Activated CD8-positive, alpha-beta T cell treated with anti-CD3 and anti-CD28 coated beads, Interleukin-2, amount 10 ng/mL, durations not matched to agents 7 days and 5 days (primary cell): ENCODE results near the gene EGFL8. TPM values are rescaled to one million over a fixed set of nuclear protein-coding genes. Genes with fewer than 3 reads are reported as not detected.

Experiments
- ATAC-seq: fragments of 150-1000 bp; cut with Tn5 transposase; one replicate; pipeline ENCODE4 v1.10.0; 2021; ENCODE audit warnings: moderate library complexity
- CTCF ChIA-PET: fragments of 350-600 bp; sonication (Branson Sonifier 250); formaldehyde crosslinking; loops from one replicate; lab custom pipeline; 2021; ENCODE audit warnings: antibody characterized with exemption; lab: Charles Lee
- POLR2A ChIA-PET: fragments of 350-600 bp; sonication (Branson Sonifier 250); formaldehyde crosslinking; loops from one replicate; lab custom pipeline; 2021; ENCODE audit warnings: antibody characterized with exemption; lab: Charles Lee
- DNase-seq: peaks from one replicate; pipeline ENCODE4 v3.0.0-alpha.2; 2020
- H3K27ac Mint-ChIP-seq: one replicate; pipeline ENCODE4 v1.8.0; 2021; ENCODE audit warnings: mild to moderate bottlenecking, mixed read lengths
- H3K27me3 Mint-ChIP-seq: one replicate; pipeline ENCODE4 v1.8.0; 2021; ENCODE audit warnings: low read depth, mixed read lengths
- H3K36me3 Mint-ChIP-seq: one replicate; pipeline ENCODE4 v1.8.0; 2021; ENCODE audit warnings: low read depth, mixed read lengths
- H3K4me1 Mint-ChIP-seq: one replicate; pipeline ENCODE4 v1.8.0; 2021; ENCODE audit warnings: low read depth, mixed read lengths
- H3K4me3 Mint-ChIP-seq: one replicate; pipeline ENCODE4 v1.8.0; 2021; ENCODE audit warnings: mild to moderate bottlenecking, mixed read lengths
- H3K9me3 Mint-ChIP-seq: one replicate; pipeline ENCODE4 v1.8.0; 2022; ENCODE audit warnings: mixed read lengths; ENCODE audit not compliant: insufficient read depth
- total RNA-seq, 2 experiments: library from RNA; stranded (reverse); gene quantifications; one replicate each; pipeline ENCODE4 v1.2.3, GENCODE V29; 2021

The EGFL8 gene
- total RNA-seq, 2 experiments from 2014 or later, result 9.8 to 12.2 TPM

DNA sequence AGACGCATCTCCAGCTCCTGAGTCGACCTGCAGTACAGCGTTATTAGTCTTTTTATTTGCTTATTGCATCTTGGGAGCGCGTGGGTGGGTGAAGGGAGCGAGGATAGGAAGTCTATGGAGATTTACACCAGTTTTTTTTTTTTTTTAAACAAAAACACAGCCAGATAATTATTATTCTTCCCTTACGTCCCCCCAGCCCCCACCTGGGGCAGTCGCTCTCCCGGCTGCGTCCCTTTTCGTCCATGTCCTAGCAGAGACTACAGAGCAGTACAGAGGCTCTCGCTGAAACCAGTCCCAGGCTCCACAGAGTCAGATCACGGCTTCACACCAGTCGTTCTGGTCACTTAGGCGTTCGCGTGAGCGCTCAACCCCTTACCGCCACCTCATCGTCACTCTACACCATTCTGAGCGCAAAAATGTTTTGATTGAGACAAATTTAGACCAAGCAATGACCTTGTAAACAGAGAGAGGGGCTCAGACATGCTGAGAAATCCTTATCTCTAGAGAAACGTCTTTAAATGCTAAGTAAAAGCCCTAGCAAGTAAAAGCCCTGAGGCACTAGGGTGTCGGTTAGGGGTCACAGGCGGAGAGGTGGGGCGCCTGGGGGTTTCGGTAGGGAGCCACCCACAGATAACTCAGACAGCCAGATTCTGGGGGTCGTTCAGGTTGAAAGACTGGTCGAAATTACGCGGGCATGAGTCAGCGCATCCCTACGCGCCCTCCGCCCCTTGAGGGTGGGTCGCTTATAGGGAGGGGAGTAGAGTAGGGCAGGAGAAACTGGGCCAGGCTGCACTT lies 11.4 kb upstream of the EGFL8 start:
- Mint-ChIP-seq H3K4me1 (peaks cover 56% of the 10 kb centered on the region), H3K4me3 (peak overlapping the region; percentile 48), H3K9me3 (no peaks in the 10 kb centered on the region), H3K27ac (peak overlapping the region; percentile 62), H3K27me3 (peaks cover 27% of the 10 kb centered on the region), H3K36me3 (peaks cover 7% of the 10 kb centered on the region)
- DNase-seq (no peak), ATAC-seq (no peak)
- POLR2A ChIA-PET, result interaction anchor here (1.5 kb wide), 1 partner anchor 23 kb away, joined by 5 read pairs; the partner anchor contains the start of gene FKBPL
- CTCF ChIA-PET, result interaction anchor here (0.9 kb wide), 1 partner anchor 25 kb away, joined by 3 read pairs; the partner anchor contains the start of gene ATF6B

DNA sequence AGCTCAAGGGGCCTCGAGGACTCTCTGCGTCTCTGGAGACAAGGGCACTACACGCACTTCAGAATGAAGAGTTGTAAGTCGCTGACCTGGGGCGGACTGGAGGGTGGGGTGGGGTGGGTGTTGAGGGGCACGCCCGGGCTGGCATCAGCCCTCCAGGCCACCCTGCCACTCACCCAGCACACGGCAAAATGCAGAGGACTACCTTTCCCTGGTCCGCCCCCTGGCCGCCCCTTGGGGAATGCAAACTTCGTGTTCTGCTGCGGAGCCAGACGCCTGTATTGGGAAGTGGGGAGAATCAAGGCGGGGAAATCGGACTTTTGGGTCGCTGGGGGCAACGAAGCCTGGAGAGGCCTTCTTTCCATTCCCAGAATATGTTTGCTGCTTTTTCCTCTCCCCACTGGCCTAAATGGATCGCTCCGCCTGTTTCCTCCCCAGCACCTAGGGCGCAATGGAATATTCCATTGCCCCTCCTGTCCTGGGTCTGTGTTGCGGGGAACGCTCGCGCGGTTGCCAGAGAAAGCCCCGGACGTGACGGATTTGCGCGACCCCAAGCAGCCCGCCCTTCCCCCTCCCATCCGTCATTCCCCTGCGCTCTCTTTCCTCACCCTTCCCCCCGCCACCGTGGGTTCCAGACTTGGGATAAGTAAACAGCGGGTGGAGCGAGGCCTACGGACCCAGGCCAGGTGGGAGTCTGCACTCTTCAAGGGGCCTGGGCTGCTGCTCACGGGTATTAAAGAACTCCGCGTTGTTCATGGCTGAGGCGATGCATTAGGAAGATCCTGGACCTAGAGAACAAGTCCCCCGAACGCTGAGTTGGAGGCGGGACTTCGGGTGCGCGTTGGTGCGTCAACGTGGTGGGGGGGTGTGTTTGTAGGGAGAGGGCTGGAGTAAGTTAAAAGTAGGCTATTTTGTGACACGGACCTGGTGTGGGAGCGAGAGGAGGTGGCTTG lies 10.6 kb upstream of the EGFL8 start, which contains the start of gene PPT2:
TSS of gene PPT2 (plus strand) at position 578 of the 950 bp plus-strand sequence. CDS start 454 bp downstream, outside the sequence.
- ChIA-PET POLR2A (interaction anchor here (0.9 to 1.1 kb wide), 2 partner anchors 10 to 38 kb away, joined by 3 to 5 read pairs; partner anchors contain the start of genes EGFL8 and GPSM3), CTCF (interaction anchor here (1.0 to 1.3 kb wide), 7 partner anchors 13 to 66 kb away, joined by 3 to 5 read pairs (median 4); no protein-coding TSS in a partner anchor)
- ATAC-seq, result peak; percentile 65
- Mint-ChIP-seq H3K4me3 (peak within 1 kb of the TSS; percentile 94), H3K4me1 (peaks cover 48% of the 10 kb centered on the region), H3K27me3 (peaks cover 19% of the 10 kb centered on the region), H3K9me3 (no peaks in the 10 kb centered on the region), H3K27ac (peak within 1 kb of the TSS; percentile 89), H3K36me3 (peaks cover 11% of the 10 kb centered on the region)
- DNase-seq, result peak; percentile 90

DNA sequence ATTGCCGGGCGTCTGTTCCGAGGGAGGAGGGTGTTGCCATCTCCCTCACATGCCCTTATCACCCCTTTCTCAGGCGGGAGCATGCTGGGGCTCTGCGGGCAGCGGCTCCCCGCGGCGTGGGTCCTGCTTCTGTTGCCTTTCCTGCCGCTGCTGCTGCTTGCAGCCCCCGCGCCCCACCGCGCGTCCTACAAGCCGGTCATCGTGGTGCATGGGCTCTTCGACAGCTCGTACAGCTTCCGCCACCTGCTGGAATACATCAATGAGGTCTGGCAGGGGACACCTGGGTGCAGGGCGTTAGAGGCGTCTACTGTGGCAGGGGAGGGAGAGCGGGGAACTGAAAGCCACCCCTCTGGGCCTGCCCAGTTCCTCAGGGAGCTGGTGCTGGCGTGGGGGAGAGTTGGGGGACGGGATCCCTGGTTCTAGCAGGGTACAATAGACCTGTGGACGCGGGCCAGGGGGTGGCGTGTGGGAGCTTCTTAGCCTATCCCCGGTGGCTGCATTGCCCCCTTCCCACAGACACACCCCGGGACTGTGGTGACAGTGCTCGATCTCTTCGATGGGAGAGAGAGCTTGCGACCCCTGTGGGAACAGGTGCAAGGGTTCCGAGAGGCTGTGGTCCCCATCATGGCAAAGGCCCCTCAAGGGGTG lies 9.8 kb upstream of the EGFL8 start:
- Mint-ChIP-seq H3K4me3 (peak overlapping the region; percentile 94), H3K36me3 (peaks cover 11% of the 10 kb centered on the region), H3K9me3 (no peaks in the 10 kb centered on the region), H3K27me3 (peaks cover 15% of the 10 kb centered on the region), H3K4me1 (peaks cover 44% of the 10 kb centered on the region), H3K27ac (peak overlapping the region; percentile 89)
- peak; percentile 81 for DNase-seq
- CTCF ChIA-PET, result interaction anchor here (0.7 to 1.3 kb wide), 11 partner anchors 14 to 183 kb away, joined by 3 to 5 read pairs (median 3); partner anchors contain the start of gene DXO
- ATAC-seq, result peak; percentile 84
- POLR2A ChIA-PET, result interaction anchor here (0.9 to 1.1 kb wide), 2 partner anchors 10 to 38 kb away, joined by 3 to 5 read pairs; partner anchors contain the start of genes EGFL8 and GPSM3

DNA sequence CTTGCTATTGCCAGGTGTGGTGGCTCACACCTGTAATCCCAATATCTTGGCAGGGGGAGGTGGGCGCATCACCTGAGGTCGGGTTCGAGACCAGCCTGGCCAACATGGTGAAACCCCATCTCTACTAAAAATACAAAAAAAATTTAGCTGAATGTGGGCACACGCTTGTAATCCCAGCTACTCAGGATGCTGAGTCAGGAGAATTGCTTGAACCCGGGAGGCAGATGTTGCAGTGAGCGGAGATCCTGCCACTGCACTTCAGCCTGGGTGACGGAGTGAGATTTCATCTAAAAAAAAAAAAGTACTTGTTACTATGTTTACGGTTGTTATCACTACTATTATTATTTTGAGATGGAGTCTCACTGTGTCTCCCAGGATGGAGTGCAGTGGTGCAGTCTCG lies 7.5 kb upstream of the EGFL8 start:
- ChIA-PET POLR2A (interaction anchor here (0.6 kb wide), 1 partner anchor 40 kb away, joined by 3 read pairs; no protein-coding TSS in a partner anchor), CTCF (no interaction called here)
- H3K27me3 Mint-ChIP-seq, result no peaks in the 10 kb centered on the region
- H3K27ac Mint-ChIP-seq, result no peak overlapping the region
- H3K4me3 Mint-ChIP-seq, result no peak overlapping the region
- peaks cover 11% of the 10 kb centered on the region for H3K36me3 Mint-ChIP-seq
- DNase-seq, result no peak
- no peaks in the 10 kb centered on the region for H3K9me3 Mint-ChIP-seq
- ATAC-seq, result no peak
- peaks cover 32% of the 10 kb centered on the region for H3K4me1 Mint-ChIP-seq

DNA sequence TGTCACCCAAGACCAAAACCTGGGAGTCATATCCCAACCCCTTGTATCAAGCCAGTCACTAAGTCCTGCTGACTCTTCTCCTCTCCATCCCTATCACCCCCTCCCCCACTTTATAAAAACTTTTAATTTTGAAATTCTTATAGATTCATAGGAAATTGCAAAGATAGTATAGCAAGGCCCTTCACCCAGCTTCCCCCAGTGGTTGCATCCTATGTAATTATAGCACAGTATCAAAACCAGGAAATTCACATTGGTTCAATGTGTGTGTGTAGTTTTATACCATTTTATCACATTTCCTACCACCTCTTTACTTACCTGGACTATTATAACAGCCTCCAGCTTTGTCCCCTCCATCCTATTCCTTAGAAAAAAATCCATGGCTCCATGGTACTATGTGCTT lies 6.3 kb upstream of the EGFL8 start:
- Mint-ChIP-seq H3K36me3 (peaks cover 11% of the 10 kb centered on the region), H3K27ac (no peak overlapping the region), H3K4me1 (peaks cover 22% of the 10 kb centered on the region), H3K4me3 (no peak overlapping the region), H3K27me3 (no peaks in the 10 kb centered on the region), H3K9me3 (no peaks in the 10 kb centered on the region)
- CTCF ChIA-PET, result interaction anchor here (0.7 to 0.8 kb wide), 2 partner anchors 10 to 37 kb away, joined by 3 to 4 read pairs; no protein-coding TSS in a partner anchor
- POLR2A ChIA-PET, result no interaction called here
- DNase-seq (no peak), ATAC-seq (no peak)

DNA sequence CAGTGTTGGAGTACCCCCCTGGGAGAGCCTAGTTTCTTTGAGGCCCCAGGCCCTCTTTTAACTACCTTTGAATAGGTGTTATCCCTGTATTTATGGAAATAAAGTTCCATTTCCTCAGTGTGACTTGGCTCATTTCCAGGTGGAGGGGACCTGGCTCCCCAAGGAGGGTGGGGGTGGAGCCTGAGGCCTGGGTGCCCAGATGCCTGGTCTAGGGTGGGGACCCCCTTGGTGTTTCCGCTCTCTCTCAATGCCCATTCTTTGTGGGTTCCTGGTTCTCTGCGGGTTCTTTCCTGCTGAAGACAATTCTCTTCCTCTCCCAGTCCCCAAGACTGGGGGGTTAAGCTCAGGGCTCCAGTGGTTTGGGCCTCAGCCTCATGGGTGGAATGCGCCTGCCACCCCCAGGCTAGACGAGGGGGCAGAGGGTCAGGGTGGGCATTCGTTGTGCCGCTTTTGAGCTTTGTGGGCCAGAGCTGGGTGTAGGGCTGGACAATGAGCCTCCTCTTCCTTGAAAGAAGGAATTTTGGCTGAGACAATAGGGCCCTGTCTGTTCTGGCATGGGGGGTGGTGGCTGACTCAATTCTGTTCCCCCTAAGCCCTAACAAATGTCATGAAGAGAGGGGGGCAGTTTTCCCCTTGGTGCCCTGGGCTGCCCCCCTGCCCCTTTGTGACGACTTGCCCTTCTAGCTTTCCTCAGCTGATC lies 686 bp upstream of the EGFL8 start:
- ChIA-PET CTCF (interaction anchor here (1.4 kb wide), 1 partner anchor 45 kb away, joined by 5 read pairs; no protein-coding TSS in a partner anchor), POLR2A (interaction anchor here (0.5 to 1.2 kb wide), 3 partner anchors 9 to 808 kb away, joined by 3 to 5 read pairs (median 3); no protein-coding TSS in a partner anchor)
- ATAC-seq, result no peak
- Mint-ChIP-seq H3K4me3 (no peak overlapping the region), H3K9me3 (no peaks in the 10 kb centered on the region), H3K27me3 (no peaks in the 10 kb centered on the region), H3K4me1 (no peaks in the 10 kb centered on the region), H3K36me3 (peaks cover 20% of the 10 kb centered on the region), H3K27ac (no peak overlapping the region)
- DNase-seq, result no peak

DNA sequence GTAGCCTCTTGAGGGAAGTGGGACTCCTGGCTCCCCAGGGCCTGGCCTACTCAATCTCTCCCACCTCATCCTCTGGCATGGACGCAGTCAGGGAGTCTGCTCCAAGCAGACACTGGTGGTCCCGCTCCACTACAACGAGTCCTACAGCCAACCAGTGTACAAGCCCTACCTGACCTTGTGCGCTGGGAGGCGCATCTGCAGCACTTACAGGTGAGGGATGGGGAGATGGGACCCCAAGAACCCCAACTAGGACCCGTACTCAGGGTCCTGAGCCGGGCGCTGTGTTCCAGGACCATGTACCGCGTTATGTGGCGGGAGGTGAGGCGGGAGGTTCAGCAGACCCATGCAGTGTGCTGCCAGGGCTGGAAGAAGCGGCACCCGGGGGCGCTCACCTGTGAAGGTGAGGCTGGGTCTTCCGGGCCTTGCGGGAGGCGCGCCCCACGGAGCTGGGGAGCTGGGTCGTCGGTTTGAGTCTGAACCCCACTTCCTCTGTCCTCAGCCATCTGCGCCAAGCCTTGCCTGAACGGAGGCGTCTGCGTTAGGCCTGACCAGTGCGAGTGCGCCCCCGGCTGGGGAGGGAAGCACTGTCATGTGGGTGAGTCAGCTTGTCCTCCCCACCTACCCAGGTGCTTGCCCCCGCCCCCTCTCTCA lies 2.1 kb downstream of the EGFL8 start:
- Mint-ChIP-seq H3K4me1 (no peaks in the 10 kb centered on the region), H3K27me3 (no peaks in the 10 kb centered on the region), H3K27ac (no peak overlapping the region), H3K9me3 (no peaks in the 10 kb centered on the region), H3K4me3 (no peak overlapping the region), H3K36me3 (peaks cover 40% of the 10 kb centered on the region)
- DNase-seq (no peak), ATAC-seq (no peak)
- ChIA-PET CTCF (no interaction called here), POLR2A (interaction anchor here (1.7 kb wide), 1 partner anchor 10 kb away, joined by 6 read pairs; the partner anchor contains the start of gene AGPAT1)

DNA sequence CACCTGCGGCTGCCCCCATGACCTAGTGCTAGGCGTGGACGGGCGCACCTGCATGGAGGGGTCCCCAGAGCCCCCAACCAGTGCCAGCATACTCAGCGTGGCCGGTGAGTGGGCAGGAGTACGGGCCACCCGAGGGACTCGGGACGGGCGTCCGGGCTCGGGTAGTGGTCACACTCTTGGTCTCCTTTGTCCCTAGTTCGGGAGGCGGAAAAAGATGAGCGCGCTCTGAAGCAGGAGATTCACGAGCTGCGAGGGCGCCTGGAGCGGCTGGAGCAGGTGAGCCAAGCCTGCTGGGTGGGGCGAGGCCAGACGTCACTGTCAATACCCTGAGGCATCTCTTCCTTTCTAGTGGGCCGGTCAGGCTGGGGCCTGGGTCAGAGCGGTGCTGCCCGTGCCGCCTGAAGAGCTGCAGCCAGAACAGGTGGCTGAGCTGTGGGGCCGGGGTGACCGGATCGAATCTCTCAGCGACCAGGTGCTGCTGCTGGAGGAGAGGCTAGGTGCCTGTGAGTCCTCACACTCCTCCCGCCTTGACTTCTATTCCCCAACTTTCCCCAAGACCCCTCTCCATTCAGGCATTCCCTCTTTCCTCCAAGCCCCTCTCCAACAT lies 2.9 kb downstream of the EGFL8 start:
- Mint-ChIP-seq H3K4me1 (no peaks in the 10 kb centered on the region), H3K9me3 (no peaks in the 10 kb centered on the region), H3K27me3 (no peaks in the 10 kb centered on the region), H3K27ac (peak overlapping the region; percentile 5), H3K36me3 (peaks cover 40% of the 10 kb centered on the region), H3K4me3 (no peak overlapping the region)
- POLR2A ChIA-PET, result interaction anchor here (0.7 kb wide), 1 partner anchor 1566 kb away, joined by 4 read pairs; no protein-coding TSS in a partner anchor
- no peak for ATAC-seq
- no peak for DNase-seq
- CTCF ChIA-PET, result no interaction called here

DNA sequence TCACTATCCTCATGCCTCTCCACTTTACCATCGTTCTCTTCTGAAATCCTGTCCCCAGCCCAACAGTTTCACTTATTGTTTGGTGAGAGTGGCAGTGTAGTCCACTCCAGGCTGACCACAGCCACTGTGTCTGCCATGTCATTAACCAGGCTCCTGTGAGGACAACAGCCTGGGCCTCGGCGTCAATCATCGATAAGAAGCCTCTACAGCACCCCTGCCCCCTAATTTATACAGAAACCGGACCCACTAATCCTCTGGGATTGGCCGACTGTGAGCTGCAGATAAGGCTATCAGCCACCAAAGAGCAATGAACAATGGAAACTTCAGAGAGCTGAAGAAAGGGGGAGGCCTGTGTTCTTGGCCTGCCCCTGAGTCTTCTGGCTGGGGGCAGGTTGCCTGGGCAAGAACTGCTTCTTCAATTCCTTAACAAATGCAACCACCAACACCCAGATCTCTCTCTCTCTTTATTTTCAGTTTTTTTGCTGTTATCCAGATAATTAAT lies 3.4 kb downstream of the EGFL8 start:
- Mint-ChIP-seq H3K4me1 (peaks cover 4% of the 10 kb centered on the region), H3K27me3 (no peaks in the 10 kb centered on the region), H3K36me3 (peaks cover 40% of the 10 kb centered on the region), H3K9me3 (no peaks in the 10 kb centered on the region), H3K4me3 (no peak overlapping the region), H3K27ac (peak overlapping the region; percentile 5)
- DNase-seq, result no peak
- ATAC-seq, result no peak
- CTCF ChIA-PET, result no interaction called here
- POLR2A ChIA-PET, result interaction anchor here (0.6 to 0.7 kb wide), 2 partner anchors 8 to 1567 kb away, joined by 3 to 4 read pairs; no protein-coding TSS in a partner anchor
